Activated T-cell treated with anti-CD3 and anti-CD28 coated beads, Interleukin-2, amount 50 U/mL, for 48 hours (primary cell): Measurements from ENCODE around the gene SMIM29.

Source experiments
- DNase-seq, 2 experiments: peaks; one replicate each; pipeline ENCODE4 v3.0.0-alpha.2; 2020

The SMIM29 gene

DNA sequence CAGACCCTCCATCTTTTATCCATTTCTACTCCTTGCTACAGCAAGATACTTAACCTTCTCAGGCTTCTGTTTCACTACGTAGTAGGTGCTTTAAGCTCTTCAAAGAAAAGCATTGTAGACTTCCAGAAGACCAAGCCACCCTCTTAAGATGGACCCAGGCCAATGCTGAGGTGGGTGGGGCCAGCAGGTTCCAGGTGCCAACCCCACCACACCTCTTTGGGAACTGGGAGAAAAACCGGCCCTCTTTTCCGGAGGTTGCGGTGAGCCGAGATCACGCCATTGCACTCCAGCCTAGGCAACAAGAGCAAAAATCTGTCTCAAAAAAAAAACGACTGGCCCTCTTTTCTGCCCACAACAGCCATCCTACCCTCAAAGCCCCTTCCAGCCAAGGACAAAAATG lies 22.7 kb downstream of the SMIM29 start:
- no peak for DNase-seq

DNA sequence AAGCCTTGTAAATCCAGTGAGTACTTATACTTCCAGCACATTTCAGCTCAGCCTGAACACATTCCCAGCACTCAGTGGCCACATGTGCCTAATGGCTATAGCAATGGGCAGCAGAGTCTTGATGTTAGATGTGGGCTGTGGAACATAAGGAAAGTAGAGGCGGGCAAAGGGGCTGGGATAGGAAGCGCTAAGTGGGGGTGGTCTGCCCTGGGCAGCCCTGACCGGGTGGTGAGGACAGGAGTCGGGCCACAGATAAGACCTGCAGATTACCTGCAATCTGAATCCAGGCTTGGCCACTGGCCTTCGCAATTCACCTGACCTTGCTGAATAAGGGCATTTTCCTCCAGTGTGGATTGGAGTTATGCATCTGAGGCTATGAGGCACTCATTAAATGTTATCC lies 23.3 kb downstream of the SMIM29 start:
- no peak for DNase-seq

DNA sequence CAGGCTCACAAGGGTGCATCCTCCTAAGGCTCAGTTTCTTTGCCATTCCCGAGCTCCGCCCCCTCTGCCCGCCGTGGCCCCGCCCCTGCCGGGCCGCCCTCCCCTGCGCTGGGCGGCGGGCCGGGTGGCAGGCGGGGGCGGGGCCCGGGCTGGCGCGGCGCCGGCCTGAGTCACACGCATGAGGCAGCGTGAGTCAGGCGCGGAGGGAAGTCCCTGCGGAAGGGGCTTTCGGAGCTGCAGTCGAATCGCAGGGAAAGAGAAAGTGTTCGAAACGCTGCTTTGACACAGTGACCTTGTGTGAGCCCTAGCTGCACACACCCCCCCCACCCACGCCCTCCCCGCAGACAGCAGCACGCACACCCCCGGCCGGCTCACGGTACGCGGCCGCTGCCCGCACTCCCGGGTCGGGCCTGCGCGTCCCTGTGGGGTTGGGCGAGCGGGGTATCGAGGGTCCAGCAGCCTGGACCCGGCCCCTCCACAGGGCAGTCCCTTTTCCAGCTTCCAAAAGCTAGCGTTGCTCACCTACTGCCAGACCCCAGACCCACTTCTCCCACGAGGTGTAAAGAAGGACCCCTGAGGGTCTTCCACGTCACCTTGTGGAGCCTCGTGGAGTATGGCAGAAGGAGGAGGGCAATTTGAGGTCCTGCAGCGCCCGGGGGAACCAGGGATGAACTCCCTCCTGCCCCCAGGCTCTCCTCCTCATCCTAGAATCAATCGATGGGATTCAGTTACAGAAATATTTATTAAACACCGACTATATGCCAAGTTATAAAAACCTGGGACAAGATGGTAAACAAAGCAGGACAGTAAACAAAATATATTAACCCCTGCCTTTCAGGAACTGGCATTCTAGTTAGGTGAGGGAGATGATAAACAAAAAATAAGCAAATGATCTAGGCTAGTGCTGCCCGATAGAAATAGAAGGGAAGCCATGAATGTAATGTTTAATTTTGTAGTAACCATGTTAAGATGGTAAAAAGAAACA lies 24.6 kb downstream of the SMIM29 start:
- peak; percentile 94 to 96 for DNase-seq

DNA sequence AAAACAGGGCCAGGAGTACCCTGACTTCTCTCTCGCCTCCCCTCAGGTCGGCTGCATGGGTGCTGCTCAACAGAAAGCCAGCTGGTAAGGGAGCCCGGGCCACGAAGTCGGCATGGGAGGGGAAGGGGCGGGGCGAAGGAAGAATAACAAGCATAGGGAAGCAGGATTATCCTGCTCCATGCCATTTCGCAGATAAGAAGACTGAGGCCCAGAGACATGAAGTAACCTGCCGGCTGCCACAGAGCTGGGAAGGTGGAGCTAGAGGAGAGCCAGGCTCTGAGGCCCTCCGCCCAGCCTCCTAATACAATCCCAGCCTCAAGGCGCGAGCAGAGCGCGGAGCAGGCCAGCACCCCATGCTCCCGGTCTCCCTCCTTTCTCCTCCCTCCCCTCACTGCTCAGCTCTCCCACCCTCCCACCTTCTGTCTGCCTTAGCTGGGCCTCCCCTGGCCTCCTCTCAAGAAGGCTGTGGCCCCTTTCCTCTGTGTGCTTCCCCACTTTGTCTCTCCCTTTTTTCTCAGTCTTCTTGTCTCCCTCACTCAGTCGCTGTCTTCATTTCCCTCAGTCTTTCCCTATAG lies 25.3 kb downstream of the SMIM29 start:
- DNase-seq: no peak

DNA sequence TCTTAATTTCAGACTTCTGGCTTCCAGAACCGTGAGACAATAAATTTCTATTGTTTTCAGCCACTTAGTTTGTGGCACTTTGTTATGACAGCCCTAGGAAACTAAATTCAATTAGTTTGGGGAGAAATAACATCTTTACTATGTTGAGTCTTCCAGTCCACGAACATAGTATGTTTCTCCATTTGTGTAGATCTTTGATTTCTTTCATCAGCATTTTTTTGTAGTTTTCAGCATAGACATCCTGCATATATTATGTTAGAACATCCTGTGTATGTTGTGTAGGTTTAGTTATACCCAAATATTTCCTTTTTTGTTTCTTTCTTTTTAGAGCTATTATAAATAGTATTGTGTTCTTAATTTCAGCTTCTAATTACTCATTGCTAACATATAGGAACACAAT lies 30.1 kb downstream of the SMIM29 start:
- DNase-seq: no peak

- DNase-seq: no peak
Observed at GRCh38 chr6:34213772-34214171, 35.0 kb downstream of the SMIM29 start.

- DNase-seq: peak; percentile 60 to 69
Observed at GRCh38 chr6:34207695-34208443, 40.9 kb downstream of the SMIM29 start.

- no peak for DNase-seq
Observed at GRCh38 chr6:34206726-34207125, 42.1 kb downstream of the SMIM29 start.

- no peak for DNase-seq
Observed at GRCh38 chr6:34205916-34206315, 42.9 kb downstream of the SMIM29 start.

- DNase-seq: no peak
Observed at GRCh38 chr6:34205466-34205865, 43.3 kb downstream of the SMIM29 start.

DNA sequence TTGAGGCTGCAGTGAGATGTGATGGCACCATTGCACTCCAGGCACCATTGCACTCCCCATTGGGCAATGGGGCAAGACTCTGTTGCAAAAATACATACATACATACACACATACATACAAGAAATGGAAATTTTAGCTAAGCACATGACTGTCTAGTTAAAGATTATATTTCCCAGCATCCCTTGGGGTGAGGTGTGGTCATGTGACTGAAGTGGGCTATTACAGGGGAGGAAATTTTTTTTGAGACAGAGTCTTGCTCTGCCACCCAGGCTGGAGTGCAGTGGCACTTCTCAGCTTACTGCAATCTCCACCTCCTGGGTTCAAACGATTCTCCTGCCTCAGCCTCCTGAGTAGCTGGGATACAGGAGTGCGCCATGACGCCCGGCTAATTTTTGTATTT lies 44.1 kb downstream of the SMIM29 start:
- DNase-seq: no peak

DNA sequence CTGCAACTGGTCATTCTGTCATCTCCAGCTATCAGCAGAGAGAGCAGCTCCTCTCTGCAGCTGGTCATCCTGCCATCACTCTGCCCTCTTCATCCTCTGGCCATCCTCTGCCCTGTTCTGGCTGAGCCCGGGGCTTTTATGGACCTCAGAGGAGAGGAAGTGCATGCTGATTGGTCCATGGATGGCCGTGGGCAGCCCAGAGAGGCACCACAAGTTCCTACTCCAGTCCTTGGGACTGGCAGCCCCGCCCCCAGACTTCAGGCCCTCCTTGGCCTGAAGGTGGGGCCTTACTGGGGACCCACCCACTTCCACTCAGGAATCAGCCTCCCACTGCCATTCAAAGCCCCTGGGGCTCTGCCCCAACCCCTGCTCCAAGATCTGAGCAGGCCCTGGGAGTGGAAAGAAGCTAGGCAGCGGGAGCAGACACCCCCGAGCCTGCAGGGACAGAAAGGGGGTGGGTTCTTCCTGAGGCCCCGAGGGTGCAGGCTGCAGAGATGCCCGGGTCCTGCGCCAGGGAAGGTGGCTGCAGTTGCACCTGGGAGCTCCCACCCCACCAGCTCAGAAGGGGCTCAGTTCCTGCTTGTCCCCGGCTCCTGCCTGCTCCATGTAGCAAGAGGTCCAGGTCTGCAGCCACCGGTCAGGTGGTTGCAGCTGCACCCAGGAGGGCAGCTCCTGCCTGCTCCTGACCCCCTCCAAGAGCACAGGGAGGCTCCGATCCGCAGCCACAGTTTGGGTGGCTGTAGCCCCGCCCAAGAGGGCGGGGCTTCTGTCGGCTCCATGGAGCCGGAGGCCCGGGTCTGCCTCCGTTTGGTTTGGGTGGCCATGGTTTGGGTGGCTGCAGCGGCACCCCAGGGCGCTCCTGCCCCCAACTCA lies 46.2 kb downstream of the SMIM29 start:
- no peak for DNase-seq

DNA sequence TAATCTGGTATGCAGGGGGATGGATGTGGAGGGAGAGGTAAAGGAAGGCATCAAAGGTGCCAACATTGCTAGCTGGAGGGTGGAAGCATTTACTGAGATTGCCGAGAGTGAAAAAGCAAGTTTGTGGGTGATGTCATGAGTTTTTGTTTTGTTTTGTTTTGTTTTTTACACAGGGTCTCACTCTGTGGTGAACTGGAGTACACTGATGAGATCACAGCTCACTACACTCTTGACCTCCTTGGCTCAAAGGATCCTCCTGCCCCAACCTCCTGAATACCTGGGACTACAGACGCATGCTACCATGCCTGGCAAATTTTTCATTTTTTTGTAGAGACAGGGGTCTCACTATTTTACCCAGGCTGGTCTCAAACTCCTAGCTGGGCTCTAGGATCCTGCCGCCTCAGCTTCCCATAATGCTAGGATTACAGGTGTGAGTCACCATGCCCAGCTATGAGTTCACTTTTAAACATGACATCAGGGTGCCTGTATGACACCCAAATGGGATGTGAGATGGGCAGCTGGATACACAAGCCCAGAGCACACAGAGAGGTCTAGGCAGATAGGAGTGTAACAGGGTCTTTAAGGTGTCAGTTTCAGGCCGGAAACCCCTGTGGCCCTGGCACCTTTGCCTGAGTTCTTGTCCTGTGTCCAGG lies 47.2 kb downstream of the SMIM29 start:
- no peak for DNase-seq

GRCh38 chr6:34200340-34200971 lies 48.4 kb downstream of the SMIM29 start:
- DNase-seq: no peak

DNA sequence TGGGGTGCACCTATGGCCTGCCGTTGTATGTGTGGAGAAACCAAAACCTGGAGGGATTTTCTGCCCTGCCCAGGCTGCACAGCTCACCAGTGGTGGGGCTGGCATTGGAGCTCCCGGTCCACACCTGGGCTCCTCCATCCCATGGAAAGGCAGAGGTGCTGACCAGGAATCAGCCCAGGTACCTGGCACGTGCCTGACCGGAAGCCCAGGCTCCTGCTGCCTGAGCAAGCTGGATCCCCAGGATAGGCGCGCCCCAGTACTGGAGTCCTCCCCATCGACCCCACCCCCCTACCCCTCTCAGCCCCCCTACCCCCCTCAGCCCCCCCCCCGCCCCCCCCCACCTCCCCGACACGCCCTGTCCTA lies 52.0 kb downstream of the SMIM29 start:
- DNase-seq: no peak
